GM12874 (cell line): Measurements from ENCODE around the gene LY86.

Source experiments
- TF ChIP-seq, protein P1 (sequence below): IDR thresholded peaks from 2 replicates; pipeline ENCODE4 v1.5.1; 2011; ENCODE audit warnings: low read depth, mild to moderate bottlenecking, control low read depth, low read length, moderate library complexity; ENCODE audit not compliant: insufficient read depth

LY86 gene

DNA sequence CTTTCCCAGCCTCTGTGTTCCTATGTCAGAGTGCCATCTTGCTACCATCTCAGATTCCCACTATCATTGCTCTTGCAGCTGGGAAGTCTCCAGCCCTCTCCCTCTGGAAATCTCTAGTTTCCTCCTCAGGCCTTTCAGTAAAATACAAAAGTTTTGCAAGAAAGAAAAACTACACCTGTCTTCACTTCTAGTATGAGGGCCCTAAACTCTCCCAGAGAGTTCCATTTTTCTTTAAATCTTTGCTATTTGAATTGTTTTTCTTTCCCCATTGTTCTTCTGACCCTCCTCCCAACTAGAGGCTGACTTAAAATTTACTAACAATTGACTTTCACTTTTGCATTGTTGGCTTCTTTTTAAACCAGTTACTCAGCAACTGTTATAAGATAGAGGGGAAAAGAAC is 62.8 kb downstream of the LY86 start:
- TF ChIP-seq, protein P1, sequence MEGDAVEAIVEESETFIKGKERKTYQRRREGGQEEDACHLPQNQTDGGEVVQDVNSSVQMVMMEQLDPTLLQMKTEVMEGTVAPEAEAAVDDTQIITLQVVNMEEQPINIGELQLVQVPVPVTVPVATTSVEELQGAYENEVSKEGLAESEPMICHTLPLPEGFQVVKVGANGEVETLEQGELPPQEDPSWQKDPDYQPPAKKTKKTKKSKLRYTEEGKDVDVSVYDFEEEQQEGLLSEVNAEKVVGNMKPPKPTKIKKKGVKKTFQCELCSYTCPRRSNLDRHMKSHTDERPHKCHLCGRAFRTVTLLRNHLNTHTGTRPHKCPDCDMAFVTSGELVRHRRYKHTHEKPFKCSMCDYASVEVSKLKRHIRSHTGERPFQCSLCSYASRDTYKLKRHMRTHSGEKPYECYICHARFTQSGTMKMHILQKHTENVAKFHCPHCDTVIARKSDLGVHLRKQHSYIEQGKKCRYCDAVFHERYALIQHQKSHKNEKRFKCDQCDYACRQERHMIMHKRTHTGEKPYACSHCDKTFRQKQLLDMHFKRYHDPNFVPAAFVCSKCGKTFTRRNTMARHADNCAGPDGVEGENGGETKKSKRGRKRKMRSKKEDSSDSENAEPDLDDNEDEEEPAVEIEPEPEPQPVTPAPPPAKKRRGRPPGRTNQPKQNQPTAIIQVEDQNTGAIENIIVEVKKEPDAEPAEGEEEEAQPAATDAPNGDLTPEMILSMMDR = no peak

DNA sequence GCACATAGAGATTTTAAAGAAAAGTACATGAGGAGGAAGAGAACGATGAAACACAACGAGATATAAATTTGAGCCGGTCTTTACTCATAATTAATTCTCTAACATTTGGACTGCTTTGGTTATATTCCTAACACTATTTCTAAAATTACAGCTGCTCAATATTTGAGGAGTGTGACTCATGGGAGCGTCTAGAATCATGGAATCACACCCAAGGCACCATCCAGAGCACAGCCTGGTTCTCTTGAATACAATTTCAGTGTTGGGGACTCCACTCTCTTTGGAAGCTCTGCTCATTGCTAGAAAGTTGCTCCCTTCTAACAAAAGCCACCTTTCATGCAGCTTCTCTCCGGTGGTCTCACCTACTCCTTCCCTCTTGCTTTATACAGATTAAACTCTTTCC is 64.4 kb downstream of the LY86 start:
- TF ChIP-seq, protein P1 = no peak

DNA sequence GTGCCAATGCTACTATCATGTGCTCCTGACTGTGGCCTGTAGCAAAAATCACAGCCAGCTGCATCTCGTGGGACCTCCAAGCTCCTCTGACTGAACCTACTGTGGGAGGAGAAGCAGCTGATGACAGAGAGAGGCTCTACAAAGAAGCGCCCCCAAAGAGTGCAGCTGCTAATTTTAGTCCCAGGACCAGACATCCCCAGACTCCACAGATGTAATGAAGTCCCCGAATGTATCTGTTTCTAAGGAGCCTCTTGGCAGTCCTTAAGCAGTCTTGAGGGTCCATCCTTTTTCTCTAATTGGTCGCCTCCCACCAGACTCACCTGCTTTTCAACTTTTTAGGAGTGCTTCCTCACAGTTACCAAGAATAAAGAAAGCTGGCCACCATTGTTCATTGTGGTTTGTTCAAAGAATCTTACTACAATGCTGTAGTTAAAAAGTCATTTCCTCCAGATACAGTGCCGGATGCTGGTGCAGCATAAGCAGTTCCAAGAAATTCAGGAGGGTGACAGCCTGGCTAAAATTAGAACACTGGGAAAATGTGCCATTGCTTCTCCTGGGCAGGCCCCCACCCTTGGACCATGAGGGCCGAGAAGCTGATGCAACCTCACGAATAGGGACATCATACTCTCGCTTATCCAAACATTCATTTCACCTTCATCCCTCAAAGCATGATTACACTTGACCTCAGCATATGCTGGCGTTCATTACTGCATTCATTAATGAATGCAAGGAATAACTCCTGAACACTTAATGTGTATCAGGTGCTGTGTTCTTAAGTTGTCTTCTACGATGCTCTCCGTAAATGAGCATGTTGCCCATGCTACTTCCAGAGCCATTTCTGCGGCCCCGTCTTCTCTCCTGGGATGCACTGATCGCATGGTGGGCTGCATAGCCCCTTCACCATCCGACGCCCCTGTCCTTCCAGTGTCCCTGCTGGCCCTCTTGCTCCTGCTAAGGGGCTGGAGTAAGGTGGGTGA is 66.4 kb downstream of the LY86 start:
- TF ChIP-seq, protein P1 = no peak

DNA sequence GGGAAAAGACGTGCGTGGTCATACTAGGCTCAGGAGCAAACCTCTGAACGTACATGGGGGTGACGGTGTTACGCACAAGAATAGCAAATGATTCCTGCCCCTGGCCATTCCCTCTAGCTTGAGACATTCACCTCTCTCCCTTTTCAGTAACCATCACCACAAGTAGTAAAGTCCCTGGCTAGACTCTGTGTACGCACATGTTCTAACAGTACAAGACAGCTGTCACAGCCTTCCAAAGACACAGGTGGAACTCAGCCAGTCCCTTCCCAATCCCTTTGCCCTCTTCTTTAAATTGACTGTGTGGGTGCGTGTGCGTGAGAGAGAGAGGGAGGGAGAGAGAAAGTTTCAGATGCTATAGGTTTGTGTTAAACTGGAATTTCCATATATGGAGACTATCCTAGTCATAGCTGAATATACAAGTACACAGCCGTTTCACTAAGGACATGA is 67.3 kb downstream of the LY86 start:
- TF ChIP-seq, protein P1 = no peak

DNA sequence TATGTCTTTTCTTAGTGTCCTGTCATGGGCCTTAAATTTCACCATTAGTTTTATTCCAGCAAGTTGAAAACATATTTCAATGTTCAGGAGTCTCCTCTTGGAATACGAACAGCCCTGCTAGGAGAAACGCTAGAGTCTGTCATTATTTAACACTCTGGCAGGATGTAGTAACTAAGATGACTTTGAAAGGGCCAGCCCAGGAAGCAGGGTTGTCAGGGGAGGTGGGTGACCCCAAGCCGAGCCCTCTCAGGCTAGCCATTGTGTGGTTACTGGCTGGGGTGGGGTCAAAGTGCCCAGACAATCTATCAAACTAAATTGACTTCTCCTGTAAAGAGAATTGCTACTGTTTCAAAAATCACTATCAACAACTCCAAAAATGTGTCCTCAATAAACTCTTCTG is 67.8 kb downstream of the LY86 start:
- TF ChIP-seq, protein P1 = no peak

DNA sequence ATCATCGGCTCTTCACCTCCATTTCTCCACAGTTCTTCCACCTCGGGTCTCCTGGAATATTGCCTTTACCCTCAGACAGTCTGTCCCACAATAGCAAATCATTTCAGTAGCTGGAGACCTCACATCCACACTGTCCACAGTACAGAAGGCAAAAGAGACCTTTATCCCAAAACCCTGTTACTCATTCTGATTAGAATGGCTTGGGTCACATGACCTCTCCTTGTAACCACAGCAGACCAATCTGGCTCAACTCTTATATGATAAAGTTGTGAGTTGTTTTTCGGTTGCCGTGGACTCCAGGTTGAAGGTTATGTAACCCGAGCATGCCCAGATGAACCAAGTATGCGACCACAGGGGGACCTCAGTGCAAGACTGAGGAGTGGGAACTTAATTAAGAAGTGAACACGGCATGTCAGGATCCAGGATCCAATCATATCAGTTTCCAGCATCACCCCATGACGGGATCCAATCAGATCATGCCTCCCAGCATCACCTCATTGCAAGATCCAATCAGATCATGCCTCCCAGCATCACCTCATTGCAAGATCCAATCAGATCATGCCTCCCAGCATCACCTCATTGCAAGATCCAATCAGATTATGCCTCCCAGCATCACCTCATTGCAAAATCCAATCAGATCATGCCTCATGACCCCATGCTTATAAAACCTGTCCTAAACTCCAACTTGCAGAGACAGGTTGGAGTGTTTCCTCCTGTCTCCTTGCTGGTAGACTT is 68.7 kb downstream of the LY86 start:
- TF ChIP-seq, protein P1 = no peak

DNA sequence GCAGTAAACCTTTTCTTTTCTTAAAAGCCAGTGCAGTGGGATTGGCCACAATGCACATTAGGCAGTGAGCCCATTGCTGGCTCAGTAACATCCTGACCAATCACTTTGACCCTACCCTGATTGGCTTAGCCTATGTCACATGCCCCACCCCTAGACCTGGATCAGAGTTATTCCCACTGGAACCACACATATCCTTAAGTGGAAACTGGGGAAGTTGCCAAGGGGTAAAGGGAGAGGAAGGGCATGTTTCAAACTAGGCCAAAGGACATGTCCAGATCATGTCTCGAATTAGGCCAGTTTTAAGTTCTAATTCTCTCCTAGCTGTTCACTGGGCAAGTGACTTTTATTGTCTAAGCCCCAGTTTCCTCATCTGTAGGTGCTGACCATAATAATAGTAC is 69.3 kb downstream of the LY86 start:
- TF ChIP-seq, protein P1 = no peak
